Stimulated activated naive CD8-positive, alpha-beta T cell treated with anti-CD3 and anti-CD28 coated beads, Interleukin-15, amount 100 ng/mL, for 72 hours (primary cell): ENCODE measurements around the gene SAT1.

Experiments used
- ATAC-seq: fragments of 150-1000 bp; cut with Tn5 transposase; 2 replicates; pipeline ENCODE4 v1.10.0; 2021; ENCODE audit warnings: mild to moderate bottlenecking, moderate library complexity
- DNase-seq, 2 donors: peaks; one replicate each; pipeline ENCODE4 v3.0.0; 2021 to 2022
- H3K27ac Mint-ChIP-seq, 2 donors: one replicate each; pipeline ENCODE4 v1.8.0; 2022; ENCODE audit warnings: mild to moderate bottlenecking in 2 of 2, mixed read lengths in 2 of 2, moderate library complexity in 2 of 2
- H3K27me3 Mint-ChIP-seq: one replicate; pipeline ENCODE4 v1.8.0; 2022; ENCODE audit warnings: mixed read lengths
- H3K4me1 Mint-ChIP-seq: one replicate; pipeline ENCODE4 v1.8.0; 2022; ENCODE audit warnings: mild to moderate bottlenecking, mixed read lengths
- H3K4me3 Mint-ChIP-seq, 2 donors: one replicate each; pipeline ENCODE4 v1.8.0; 2022; ENCODE audit warnings: mild to moderate bottlenecking in 2 of 2, mixed read lengths in 2 of 2, moderate library complexity in 1 of 2
- H3K9me3 Mint-ChIP-seq, 2 donors: one replicate each; pipeline ENCODE4 v1.8.0; 2022; ENCODE audit warnings: mixed read lengths in 2 of 2

SAT1 gene

DNA sequence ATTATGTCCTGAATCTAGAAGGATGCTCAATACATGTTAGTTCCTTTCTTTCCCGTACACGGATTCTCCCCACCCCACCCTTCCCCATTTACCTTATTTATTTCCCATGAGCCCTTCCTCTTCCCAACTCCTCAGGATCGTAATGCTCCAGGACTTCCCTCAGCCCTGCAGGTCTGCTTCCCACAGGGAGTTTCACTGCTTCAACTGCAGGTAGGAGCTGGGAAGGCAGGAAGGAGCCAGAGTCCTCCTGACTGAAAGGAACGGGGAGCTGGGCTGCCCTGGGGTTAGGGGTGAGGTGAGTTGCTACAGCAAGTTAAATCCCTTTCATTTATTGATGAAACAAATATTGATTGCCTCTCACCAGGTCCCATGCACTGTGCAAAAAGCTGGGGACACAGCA, 33.2 kb downstream of the SAT1 start:
- Mint-ChIP-seq H3K4me3 (no peak overlapping the region), H3K9me3 (no peaks in the 10 kb centered on the region), H3K27me3 (no peaks in the 10 kb centered on the region), H3K4me1 (no peaks in the 10 kb centered on the region), H3K27ac (no peak overlapping the region)
- DNase-seq: no peak
- no peak for ATAC-seq

DNA sequence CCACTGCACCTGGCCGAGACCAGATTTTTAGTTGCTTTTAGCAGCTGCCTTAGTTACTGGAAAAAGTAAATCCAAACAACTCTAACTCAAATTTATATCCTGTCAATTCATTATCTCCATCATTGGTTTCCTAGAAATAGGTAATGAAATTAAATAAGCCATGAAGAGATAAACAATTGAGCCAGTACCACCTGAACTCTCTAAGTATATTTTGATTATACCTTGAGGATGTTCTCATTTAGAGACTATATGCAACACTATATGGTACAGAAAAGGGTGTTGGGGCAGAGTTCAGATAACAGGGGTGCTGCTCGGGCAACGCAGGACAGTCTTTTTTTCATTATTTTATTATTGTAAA, 35.0 kb downstream of the SAT1 start:
- DNase-seq (no peak), ATAC-seq (no peak)
- Mint-ChIP-seq H3K27ac (no peak overlapping the region), H3K4me3 (no peak overlapping the region), H3K4me1 (no peaks in the 10 kb centered on the region), H3K27me3 (no peaks in the 10 kb centered on the region), H3K9me3 (no peaks in the 10 kb centered on the region)

DNA sequence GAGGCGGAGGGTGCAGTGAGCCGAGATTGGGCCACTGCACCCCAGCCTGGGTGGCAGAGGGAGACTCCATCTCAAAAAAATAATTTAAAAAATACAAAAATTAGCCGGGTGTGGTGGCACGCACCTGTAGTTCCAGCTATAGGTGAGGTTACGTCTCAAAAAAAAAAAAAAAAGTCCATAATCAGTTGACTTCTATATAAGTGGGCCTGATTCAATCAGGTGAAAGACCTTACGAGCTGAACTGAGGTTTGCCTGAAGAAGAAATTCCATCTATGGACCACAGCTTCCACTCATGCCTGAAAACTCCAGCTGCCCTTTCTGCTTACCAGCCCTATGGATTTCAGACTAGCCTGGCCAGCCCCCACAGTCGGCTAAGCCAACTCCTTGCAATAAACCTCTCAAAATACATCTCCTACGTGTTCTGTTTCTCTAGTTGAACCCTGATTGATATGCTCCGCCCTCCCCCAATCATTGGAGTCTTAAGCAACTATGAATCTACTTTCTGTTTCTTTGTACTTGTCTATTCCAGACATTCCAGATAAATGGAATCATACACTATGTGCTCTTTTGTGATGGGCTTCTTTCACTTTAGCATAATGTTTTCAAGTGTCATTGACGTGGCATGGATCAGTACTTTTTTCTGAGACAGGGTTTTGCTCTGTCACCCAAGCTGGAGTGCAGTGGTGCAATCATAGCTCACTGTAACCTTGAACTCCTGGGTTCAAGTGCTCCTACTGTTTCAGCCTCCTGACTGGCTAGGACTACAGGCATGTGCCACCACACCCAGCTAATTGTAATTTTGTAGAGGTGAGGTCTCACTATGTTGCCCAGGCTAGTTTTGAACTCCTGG, 36.6 kb downstream of the SAT1 start:
- Mint-ChIP-seq H3K27me3 (no peaks in the 10 kb centered on the region), H3K27ac (no peak overlapping the region), H3K4me1 (no peaks in the 10 kb centered on the region), H3K4me3 (no peak overlapping the region), H3K9me3 (no peaks in the 10 kb centered on the region)
- ATAC-seq (no peak), DNase-seq (no peak)

DNA sequence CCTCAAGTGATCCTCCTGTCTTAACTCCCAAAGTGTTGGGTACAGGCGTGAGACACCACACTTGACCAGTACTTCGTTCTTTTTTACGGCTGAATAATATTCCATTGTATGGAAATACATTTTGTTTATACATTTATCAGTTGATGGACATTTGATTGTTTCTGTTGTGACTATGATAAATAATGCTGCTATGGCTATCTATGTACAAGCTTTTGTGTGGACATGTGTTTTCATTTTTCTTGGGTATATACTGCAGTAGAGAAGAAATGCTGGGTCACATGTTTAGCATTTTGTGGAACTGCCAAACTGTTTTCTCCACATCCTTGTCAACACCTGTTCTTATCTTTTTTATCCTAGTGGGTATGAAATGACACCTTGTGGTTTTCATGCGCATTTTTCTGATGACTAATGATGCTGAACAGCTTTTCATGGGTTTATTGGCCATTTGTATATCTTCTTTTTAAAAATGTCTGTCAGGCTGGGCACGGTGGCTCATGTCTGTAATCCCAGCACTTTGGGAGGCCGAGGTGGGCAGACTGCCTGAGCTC, 37.3 kb downstream of the SAT1 start:
- ATAC-seq: no peak
- H3K4me3 Mint-ChIP-seq: no peak overlapping the region
- H3K4me1 Mint-ChIP-seq: no peaks in the 10 kb centered on the region
- no peak overlapping the region for H3K27ac Mint-ChIP-seq
- no peak for DNase-seq
- no peaks in the 10 kb centered on the region for H3K9me3 Mint-ChIP-seq
- no peaks in the 10 kb centered on the region for H3K27me3 Mint-ChIP-seq

DNA sequence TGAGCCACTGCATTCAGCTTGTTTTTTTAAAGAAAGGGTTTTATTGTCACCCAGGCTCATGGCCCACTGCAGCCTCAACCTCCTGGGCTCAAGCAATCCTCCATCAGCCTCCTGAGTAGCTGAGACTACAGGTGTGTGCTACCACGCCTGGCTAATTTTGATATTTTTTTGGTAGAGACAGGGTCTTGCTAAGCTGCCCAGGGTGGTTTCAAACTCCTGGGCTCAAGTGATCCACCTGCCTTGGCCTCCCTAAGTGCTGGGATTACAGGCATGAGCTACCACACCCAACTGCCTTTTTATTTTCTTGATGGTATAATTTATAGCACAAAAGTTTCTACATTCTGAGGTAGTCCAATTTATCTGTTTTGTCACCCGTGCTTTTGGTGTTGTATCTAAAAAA, 38.9 kb downstream of the SAT1 start:
- Mint-ChIP-seq H3K27me3 (no peaks in the 10 kb centered on the region), H3K9me3 (no peaks in the 10 kb centered on the region), H3K4me3 (no peak overlapping the region), H3K4me1 (no peaks in the 10 kb centered on the region), H3K27ac (no peak overlapping the region)
- no peak for ATAC-seq
- no peak for DNase-seq

DNA sequence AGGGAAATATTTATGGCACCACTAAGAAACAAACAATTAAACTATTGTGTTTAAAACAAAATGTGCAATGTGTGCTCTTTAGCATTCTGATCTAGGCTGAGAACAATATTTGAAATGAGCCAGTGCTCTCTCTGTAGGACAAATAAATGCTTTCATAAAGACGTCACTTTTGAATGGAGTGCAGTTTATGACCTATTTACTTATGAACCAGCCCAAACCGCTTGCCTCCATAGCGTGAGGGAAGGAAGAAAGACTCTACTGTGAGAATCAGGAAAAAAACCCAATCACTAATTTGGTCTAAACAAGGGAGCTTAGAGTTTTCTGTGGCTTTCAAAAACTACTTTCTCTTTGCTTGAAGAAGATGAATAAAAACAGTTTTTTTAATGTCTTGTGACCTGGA, 39.4 kb downstream of the SAT1 start:
- H3K4me3 Mint-ChIP-seq: no peak overlapping the region
- no peak for ATAC-seq
- no peak overlapping the region for H3K27ac Mint-ChIP-seq
- no peaks in the 10 kb centered on the region for H3K9me3 Mint-ChIP-seq
- no peaks in the 10 kb centered on the region for H3K4me1 Mint-ChIP-seq
- H3K27me3 Mint-ChIP-seq: no peaks in the 10 kb centered on the region
- no peak for DNase-seq

DNA sequence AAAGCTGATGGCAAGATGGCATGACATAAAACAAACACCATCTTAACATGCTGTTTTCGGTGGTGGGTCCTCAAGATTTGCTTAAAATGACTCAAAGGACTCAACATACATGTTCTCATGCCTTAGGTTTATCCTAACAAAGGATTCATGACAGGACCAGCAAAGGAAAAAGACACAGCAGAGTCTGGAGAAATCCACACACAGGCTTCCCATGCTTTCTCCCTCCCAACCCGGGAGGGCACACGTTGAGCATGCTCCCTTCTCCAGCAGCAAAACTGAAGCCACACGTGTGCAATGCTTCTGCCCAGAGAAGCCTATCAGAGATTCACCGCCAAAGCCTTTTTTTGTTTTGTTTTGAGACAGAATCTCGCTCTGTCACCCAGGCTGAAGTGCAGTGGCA, 39.9 kb downstream of the SAT1 start:
- Mint-ChIP-seq H3K27me3 (no peaks in the 10 kb centered on the region), H3K4me3 (no peak overlapping the region), H3K27ac (no peak overlapping the region), H3K9me3 (no peaks in the 10 kb centered on the region), H3K4me1 (no peaks in the 10 kb centered on the region)
- no peak for ATAC-seq
- DNase-seq: no peak

DNA sequence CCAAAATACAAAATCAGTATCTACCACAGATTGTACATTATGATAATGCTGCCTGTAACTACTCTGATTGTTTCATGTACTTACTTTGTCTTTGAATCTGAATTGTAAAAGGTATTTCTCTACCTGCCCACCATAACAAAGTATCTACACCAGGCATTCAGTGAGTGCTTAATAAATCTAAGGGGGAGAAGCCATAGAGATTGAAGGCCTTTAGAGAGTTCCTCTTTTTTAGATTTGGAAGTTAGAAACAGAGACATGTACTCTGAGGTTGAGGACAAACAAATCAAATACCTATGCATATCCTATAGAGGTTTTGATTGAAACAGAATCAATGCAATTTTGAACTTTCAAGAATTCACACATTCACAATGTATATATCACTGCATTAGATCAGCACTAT, 42.7 kb downstream of the SAT1 start:
- Mint-ChIP-seq H3K4me3 (no peak overlapping the region), H3K4me1 (no peaks in the 10 kb centered on the region), H3K9me3 (no peaks in the 10 kb centered on the region), H3K27me3 (no peaks in the 10 kb centered on the region), H3K27ac (no peak overlapping the region)
- no peak for ATAC-seq
- no peak for DNase-seq

DNA sequence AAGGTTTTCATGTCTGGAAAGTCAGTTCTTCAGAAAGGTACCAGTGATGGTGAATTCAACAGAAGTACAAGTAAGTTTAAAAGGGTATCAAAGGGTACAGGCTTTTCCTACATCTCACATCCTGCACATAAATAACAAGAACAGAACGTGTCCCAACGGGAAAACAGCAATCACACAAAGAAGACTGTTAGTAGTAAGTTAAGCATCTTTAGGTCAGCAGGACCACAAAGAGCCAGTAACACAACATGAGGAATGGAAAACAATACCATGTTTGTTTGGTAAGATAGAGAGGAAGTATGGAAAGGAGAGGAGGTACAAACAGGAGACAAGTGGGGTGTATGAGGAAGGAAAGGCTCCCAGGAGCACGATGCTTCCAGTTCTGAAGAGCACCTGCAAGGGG, 43.2 kb downstream of the SAT1 start:
- DNase-seq (no peak), ATAC-seq (no peak)
- Mint-ChIP-seq H3K27ac (peak overlapping the region in 1 of 2 donors; percentile 57), H3K4me1 (no peaks in the 10 kb centered on the region), H3K27me3 (no peaks in the 10 kb centered on the region), H3K4me3 (no peak overlapping the region), H3K9me3 (no peaks in the 10 kb centered on the region)

DNA sequence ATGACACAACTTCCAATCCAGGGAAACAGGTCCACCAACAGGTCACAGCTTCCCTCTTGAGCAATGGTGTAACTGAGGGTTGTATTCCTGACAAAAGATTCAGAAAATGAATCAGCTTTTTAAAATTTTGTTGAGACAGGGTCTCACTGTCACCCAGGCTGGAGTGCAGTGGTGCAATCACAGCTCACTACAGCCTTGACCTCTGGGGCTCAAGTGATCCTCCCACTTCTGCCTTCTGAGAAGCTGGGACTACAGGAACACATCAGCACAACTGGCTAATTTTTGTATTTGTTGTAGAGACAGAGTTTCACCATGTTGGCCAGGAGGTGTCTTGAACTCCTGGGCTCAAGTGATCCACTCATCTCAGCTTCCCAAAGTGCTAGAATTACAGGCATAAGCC, 43.7 kb downstream of the SAT1 start:
- H3K4me3 Mint-ChIP-seq: no peak overlapping the region
- ATAC-seq (no peak), DNase-seq (no peak)
- H3K4me1 Mint-ChIP-seq: no peaks in the 10 kb centered on the region
- no peaks in the 10 kb centered on the region for H3K9me3 Mint-ChIP-seq
- H3K27ac Mint-ChIP-seq: no peak overlapping the region
- no peaks in the 10 kb centered on the region for H3K27me3 Mint-ChIP-seq

DNA sequence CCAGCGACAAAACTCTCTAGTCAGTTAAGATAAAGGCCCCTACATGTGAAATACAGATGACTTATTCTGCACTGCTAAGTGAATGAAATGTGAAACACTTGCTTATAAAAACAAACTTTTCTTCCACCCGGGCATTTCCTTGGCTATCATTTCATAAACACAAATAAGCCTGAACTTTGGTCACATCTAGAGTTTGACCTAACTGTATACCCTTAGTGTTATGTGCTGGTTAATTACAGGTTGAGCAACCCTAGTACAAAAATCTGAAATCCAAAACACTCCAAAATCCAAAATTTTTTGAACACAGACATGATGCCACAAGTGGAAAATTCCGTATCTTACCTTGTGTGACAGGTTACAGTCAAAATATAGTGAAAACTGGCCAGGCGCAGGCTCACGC, 45.9 kb downstream of the SAT1 start:
- H3K27ac Mint-ChIP-seq: no peak overlapping the region
- ATAC-seq (no peak), DNase-seq (no peak)
- no peaks in the 10 kb centered on the region for H3K9me3 Mint-ChIP-seq
- H3K27me3 Mint-ChIP-seq: no peaks in the 10 kb centered on the region
- H3K4me3 Mint-ChIP-seq: no peak overlapping the region
- no peaks in the 10 kb centered on the region for H3K4me1 Mint-ChIP-seq

DNA sequence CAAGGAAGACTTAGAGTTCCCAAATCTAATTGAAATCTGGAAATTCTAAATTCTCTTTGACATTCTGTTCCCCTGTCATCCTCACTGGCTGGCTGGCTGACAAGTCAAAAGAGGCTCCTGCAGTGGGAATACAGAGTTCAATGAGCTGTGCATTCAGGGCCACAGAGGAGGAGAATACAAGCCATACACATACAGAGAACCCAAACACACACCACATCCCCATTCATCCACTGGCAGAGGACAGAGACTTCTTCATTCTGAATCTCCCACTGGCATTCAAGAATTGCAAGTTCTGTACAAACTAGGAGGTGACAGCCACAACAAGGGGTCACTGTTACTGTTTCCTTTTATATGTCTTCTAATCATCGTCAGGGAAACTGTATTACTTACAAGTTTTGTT, 49.7 kb downstream of the SAT1 start:
- Mint-ChIP-seq H3K4me1 (no peaks in the 10 kb centered on the region), H3K27ac (no peak overlapping the region), H3K4me3 (no peak overlapping the region), H3K27me3 (no peaks in the 10 kb centered on the region), H3K9me3 (no peaks in the 10 kb centered on the region)
- no peak for ATAC-seq
- no peak for DNase-seq
